HFF-Myc (cell line): ENCODE measurements around the gene TRIM24.

ENCODE experiments used
- DNase-seq: peaks from one replicate; pipeline ENCODE4 v3.0.0-alpha.2; 2011; ENCODE audit warnings: low read depth; ENCODE audit errors: extremely low read depth
- H3K4me3 ChIP-seq: replicated peaks from 2 replicates; pipeline ENCODE4 v1.5.1; 2011; ENCODE audit warnings: low read depth, mild to moderate bottlenecking, control low read depth, low read length
- CTCF ChIP-seq: IDR thresholded peaks from 2 replicates; pipeline ENCODE4 v1.5.1; 2012; ENCODE audit warnings: mild to moderate bottlenecking, low read depth, low read length, control low read depth; ENCODE audit errors: missing control alignments

TRIM24 gene

GRCh38 chr7:138575897-138576428 is 115.9 kb downstream of the TRIM24 start:
- DNase-seq = no peak
- TF ChIP-seq CTCF = no peak
- no peak overlapping the region for H3K4me3 ChIP-seq

GRCh38 chr7:138579136-138579535 is 119.1 kb downstream of the TRIM24 start:
- TF ChIP-seq CTCF = no peak
- H3K4me3 ChIP-seq = no peak overlapping the region
- no peak for DNase-seq

- no peak for DNase-seq
- H3K4me3 ChIP-seq = no peak overlapping the region
- TF ChIP-seq CTCF = no peak
Observed at GRCh38 chr7:138579671-138580070, 119.6 kb downstream of the TRIM24 start.

- H3K4me3 ChIP-seq = no peak overlapping the region
- TF ChIP-seq CTCF = no peak
- DNase-seq = no peak
Observed at GRCh38 chr7:138581065-138581464, 121.0 kb downstream of the TRIM24 start.

GRCh38 chr7:138584283-138584682 is 124.2 kb downstream of the TRIM24 start:
- no peak for DNase-seq
- no peak overlapping the region for H3K4me3 ChIP-seq
- TF ChIP-seq CTCF = no peak

GRCh38 chr7:138584696-138585095 is 124.6 kb downstream of the TRIM24 start:
- TF ChIP-seq CTCF = no peak
- no peak for DNase-seq
- no peak overlapping the region for H3K4me3 ChIP-seq
